ENCODE results near the gene ZIC4. TPM values are rescaled to one million over a fixed set of nuclear protein-coding genes. Genes with fewer than 3 reads are reported as not detected.
A peak's percentile ranks its signal among the peaks of the same experiment; 100 is the strongest.

Gene ZIC4
- total RNA-seq, 1 donor from 2014 or later = 40.2 TPM

DNA sequence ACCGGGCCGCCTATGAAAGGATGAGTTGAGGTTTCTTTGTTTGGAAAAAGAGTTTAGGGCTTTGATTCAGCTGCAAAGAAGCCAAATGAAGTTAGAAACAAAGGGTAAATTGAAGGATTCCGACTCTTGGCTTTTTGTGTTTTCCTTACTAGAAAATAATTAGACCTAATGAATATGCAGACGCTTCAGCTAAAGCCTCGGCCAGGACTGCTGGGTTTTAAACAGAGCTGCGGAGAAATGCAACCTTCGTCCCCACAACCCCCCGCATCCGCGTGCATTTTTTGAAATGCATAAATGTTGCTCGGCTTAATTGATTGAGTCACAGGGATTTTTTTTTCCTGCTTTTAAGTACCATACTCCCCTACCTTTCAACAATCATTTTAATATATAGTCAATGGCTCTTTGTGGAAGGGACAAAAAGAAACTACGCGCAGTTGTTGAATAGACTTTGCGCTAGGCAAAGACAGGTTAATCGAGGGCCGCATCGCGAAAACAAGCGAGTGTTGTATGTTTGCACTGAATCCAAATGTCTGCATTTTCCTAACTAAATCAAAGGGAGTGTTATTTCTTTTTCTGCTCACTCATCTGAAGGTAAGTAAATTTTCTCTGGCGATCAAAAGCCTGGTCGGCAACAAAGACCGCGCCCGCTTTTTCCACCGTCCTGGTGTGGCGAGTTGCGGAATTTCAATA, 1.3 kb upstream of the ZIC4 start:
- Mint-ChIP-seq H3K4me1 (ENCODE audit: unreplicated experiment) (peaks cover 20% of the 10 kb centered on the region), H3K4me3 (peak overlapping the region; percentile 87), H3K9me3 (no peaks in the 10 kb centered on the region), H3K27me3 (peaks cover 93% of the 10 kb centered on the region), H3K36me3 (peaks cover 18% of the 10 kb centered on the region), H3K27ac (peak overlapping the region; percentile 85)
- peak; percentile 36 for TF ChIP-seq CTCF (conservative IDR thresholded peaks at IDR 0.05)
- no peak for DNase-seq (ENCODE audit: extremely low spot score, unreplicated experiment)

- peak overlapping the region; percentile 85 for H3K27ac Mint-ChIP-seq
- peak overlapping the region; percentile 88 for H3K4me3 Mint-ChIP-seq
- no peak for DNase-seq (ENCODE audit: extremely low spot score, unreplicated experiment)
- no peaks in the 10 kb centered on the region for H3K9me3 Mint-ChIP-seq
- TF ChIP-seq CTCF (conservative IDR thresholded peaks at IDR 0.05) = no peak
- H3K4me1 Mint-ChIP-seq (ENCODE audit: unreplicated experiment) = peaks cover 22% of the 10 kb centered on the region
- peaks cover 14% of the 10 kb centered on the region for H3K36me3 Mint-ChIP-seq
- H3K27me3 Mint-ChIP-seq = peaks cover 93% of the 10 kb centered on the region
These were observed 763 bp upstream of the ZIC4 start for GRCh38 chr3:147407114-147407497.

DNA sequence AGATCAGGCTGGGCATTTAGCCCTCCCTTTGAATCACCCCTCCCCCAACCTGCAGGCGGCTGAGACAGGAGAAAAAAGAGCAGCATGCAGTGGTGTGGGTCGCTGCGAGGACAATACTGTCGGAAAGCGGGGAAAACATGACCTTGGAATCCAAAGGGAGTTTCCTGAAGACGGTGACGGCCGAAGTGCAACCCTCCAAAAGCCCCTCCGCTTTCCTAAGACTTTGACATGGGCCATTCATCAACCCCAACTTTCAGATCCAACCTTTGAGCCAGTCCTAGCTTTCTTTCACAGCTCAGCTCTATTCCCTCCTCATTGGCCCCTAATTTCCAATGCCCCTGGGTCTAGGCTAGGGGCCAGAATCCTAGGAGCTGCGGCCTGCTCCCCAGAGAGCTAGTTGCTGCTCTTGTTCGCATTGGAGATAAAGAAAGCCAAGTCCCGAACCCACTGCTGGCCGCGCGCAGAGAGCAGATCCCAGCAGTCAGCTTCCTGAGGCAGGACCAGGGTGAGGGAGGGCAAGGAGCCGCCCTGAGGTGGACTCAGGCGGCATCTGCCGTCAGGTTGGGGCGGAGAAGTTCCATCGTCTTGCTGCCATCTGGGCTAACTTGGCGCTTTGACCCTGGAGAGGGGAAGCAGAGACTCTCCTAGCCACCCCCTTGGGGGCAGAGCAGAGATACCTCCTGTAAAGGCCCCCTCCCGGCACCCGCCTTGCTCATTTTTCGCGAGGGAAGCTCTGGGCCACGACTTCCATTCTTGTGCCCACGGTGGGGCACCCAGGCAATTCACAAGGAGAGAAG, 914 bp downstream of the ZIC4 start:
- DNase-seq (ENCODE audit: extremely low spot score, unreplicated experiment) = no peak
- TF ChIP-seq CTCF (conservative IDR thresholded peaks at IDR 0.05) = no peak
- peaks cover 93% of the 10 kb centered on the region for H3K27me3 Mint-ChIP-seq
- peaks cover 28% of the 10 kb centered on the region for H3K4me1 Mint-ChIP-seq (ENCODE audit: unreplicated experiment)
- H3K9me3 Mint-ChIP-seq = no peaks in the 10 kb centered on the region
- H3K27ac Mint-ChIP-seq = peak overlapping the region; percentile 80
- H3K4me3 Mint-ChIP-seq = peak overlapping the region; percentile 88
- peaks cover 14% of the 10 kb centered on the region for H3K36me3 Mint-ChIP-seq

DNA sequence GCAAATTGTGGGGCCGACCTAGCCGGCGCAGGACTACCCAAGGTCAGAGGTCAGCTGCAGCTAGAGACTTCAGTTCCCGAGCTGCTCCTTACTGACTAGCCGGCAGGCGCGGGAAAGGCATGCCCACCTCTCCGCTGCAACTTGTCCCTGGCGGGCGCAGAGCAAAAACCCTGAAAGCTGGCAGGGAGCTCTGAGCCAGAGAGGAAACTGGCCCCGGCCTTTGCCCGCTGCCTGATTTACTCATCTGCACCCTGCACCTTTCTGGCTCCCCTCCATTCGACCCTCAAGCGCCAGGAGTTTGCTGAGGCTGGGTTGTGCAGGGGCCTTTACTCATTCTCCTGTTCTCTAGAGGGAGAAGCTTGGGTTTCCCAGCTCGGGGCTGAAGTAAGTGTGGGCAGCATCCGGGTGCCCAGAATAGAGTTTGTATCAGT, 1.5 kb downstream of the ZIC4 start:
- Mint-ChIP-seq H3K27me3 (peaks cover 99% of the 10 kb centered on the region), H3K4me3 (peak overlapping the region; percentile 88), H3K27ac (peak overlapping the region; percentile 80), H3K4me1 (ENCODE audit: unreplicated experiment) (peaks cover 28% of the 10 kb centered on the region), H3K36me3 (peaks cover 14% of the 10 kb centered on the region), H3K9me3 (no peaks in the 10 kb centered on the region)
- TF ChIP-seq CTCF (conservative IDR thresholded peaks at IDR 0.05) = no peak
- DNase-seq (ENCODE audit: extremely low spot score, unreplicated experiment) = no peak

- no peak for DNase-seq (ENCODE audit: extremely low spot score, unreplicated experiment)
- Mint-ChIP-seq H3K4me1 (ENCODE audit: unreplicated experiment) (peaks cover 33% of the 10 kb centered on the region), H3K27ac (no peak overlapping the region), H3K27me3 (peaks cover 100% of the 10 kb centered on the region), H3K4me3 (peak overlapping the region; percentile 88), H3K36me3 (peaks cover 11% of the 10 kb centered on the region), H3K9me3 (no peaks in the 10 kb centered on the region)
- no peak for TF ChIP-seq CTCF (conservative IDR thresholded peaks at IDR 0.05)
These were observed 2.1 kb downstream of the ZIC4 start for GRCh38 chr3:147404000-147404799.
